Measurements from ENCODE around the gene CDNF.

GRCh38 chr10:14844948-14845347, 7.1 kb upstream of the CDNF start:
- TF ChIP-seq, protein P1, sequence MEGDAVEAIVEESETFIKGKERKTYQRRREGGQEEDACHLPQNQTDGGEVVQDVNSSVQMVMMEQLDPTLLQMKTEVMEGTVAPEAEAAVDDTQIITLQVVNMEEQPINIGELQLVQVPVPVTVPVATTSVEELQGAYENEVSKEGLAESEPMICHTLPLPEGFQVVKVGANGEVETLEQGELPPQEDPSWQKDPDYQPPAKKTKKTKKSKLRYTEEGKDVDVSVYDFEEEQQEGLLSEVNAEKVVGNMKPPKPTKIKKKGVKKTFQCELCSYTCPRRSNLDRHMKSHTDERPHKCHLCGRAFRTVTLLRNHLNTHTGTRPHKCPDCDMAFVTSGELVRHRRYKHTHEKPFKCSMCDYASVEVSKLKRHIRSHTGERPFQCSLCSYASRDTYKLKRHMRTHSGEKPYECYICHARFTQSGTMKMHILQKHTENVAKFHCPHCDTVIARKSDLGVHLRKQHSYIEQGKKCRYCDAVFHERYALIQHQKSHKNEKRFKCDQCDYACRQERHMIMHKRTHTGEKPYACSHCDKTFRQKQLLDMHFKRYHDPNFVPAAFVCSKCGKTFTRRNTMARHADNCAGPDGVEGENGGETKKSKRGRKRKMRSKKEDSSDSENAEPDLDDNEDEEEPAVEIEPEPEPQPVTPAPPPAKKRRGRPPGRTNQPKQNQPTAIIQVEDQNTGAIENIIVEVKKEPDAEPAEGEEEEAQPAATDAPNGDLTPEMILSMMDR (IDR thresholded peaks at IDR 0.05): no peak
- no peak for TF ChIP-seq YY1 (IDR thresholded peaks at IDR 0.05; ENCODE audit: low read depth)
- no peak for TF ChIP-seq CHD2 (IDR thresholded peaks at IDR 0.05; ENCODE audit: low read length, partially characterized antibody)
- no peak for TF ChIP-seq ELF1 (IDR thresholded peaks at IDR 0.05)
- TF ChIP-seq SMC3 (IDR thresholded peaks at IDR 0.05; ENCODE audit: low read depth, low read length): no peak
- no peak for TF ChIP-seq RXRA (IDR thresholded peaks at IDR 0.05; ENCODE audit: borderline replicate concordance, low read depth)
- TF ChIP-seq REST (IDR thresholded peaks at IDR 0.05; ENCODE audit: low read depth, low read length): no peak
